Endothelial cell of umbilical vein (primary cell): ENCODE results near the gene ATF3. TPM values are rescaled to one million over a fixed set of nuclear protein-coding genes. Genes with fewer than 3 reads are reported as not detected.

Source experiments
- BruUV-seq: library from RNA; stranded (reverse); fragments of 400-500 nt; replicated peaks from 2 replicates; lab custom pipeline; 2021; lab: Mats Ljungman, UMichigan
- CTCF ChIA-PET: fragments of 300-600, 350-600 bp; sonication (Branson Sonifier 250); formaldehyde crosslinking; loops from one replicate; lab custom pipeline; 2021; ENCODE audit warnings: antibody characterized with exemption, inconsistent platforms; lab: Charles Lee
- POLR2A ChIA-PET: fragments of 300-600, 350-600 bp; sonication (Branson Sonifier 250); formaldehyde crosslinking; loops from one replicate; lab custom pipeline; 2021; ENCODE audit warnings: antibody characterized with exemption, inconsistent platforms; lab: Charles Lee
- DNase-seq: peaks from one replicate; pipeline ENCODE4 v3.0.0-alpha.2; 2011; ENCODE audit warnings: low read depth, low spot score
- FAIRE-seq: peaks from 2 replicates; lab custom pipeline; 2011; peaks lifted over from hg19 to GRCh38; lab: Jason Lieb, UNC
- H2AFZ ChIP-seq: 2 replicates; pipeline ENCODE4 v1.6.0; 2012; ENCODE audit warnings: low read depth, low read length, control low read depth, inconsistent platforms
- H3K27ac ChIP-seq: 2 replicates; pipeline ENCODE4 v1.5.1; 2011; ENCODE audit warnings: low read depth, mild to moderate bottlenecking, control low read depth, low read length, moderate library complexity; ENCODE audit not compliant: insufficient read depth
- H3K27me3 ChIP-seq, 2 experiments: 2 replicates each; pipeline versions ENCODE4 v1.6.0 to v1.6.1; 2011; ENCODE audit warnings: low read length in 2 of 2, mixed read lengths in 1 of 2; ENCODE audit not compliant: control insufficient read depth in 2 of 2, insufficient read depth in 2 of 2
- H3K36me3 ChIP-seq, 2 experiments: 2 replicates in 1 of 2; 3 replicates in 1 of 2; pipeline ENCODE4 v1.5.1; 2011; ENCODE audit warnings: low read length in 2 of 2, mild to moderate bottlenecking in 1 of 2, moderate library complexity in 1 of 2; ENCODE audit not compliant: control insufficient read depth in 2 of 2, insufficient read depth in 2 of 2; ENCODE audit errors: extremely low read depth in 1 of 2
- H3K4me1 ChIP-seq: 3 replicates; pipeline ENCODE4 v1.5.1; 2011; ENCODE audit warnings: mild to moderate bottlenecking, low read length; ENCODE audit not compliant: control insufficient read depth, insufficient read depth; ENCODE audit errors: extremely low read depth
- H3K4me2 ChIP-seq: 2 replicates; pipeline ENCODE4 v1.6.1; 2011; ENCODE audit warnings: low read length, control low read depth, mixed read lengths; ENCODE audit not compliant: insufficient read depth
- H3K4me3 ChIP-seq, 3 experiments: fragments of 200-600 bp in 1 of 3; sonication (generic), shearing (Covaris generic) in 1 of 3; replicated peaks in 1 of 3; 2 replicates each; pipeline ENCODE4 v1.5.1; 2011 to 2016; ENCODE audit warnings: control low read depth in 3 of 3, low read length in 3 of 3, mild to moderate bottlenecking in 2 of 3, inconsistent platforms in 1 of 3, low read depth in 1 of 3, moderate library complexity in 1 of 3; ENCODE audit not compliant: insufficient read depth in 1 of 3
- H3K79me2 ChIP-seq: 2 replicates; pipeline ENCODE4 v1.6.0; 2012; ENCODE audit warnings: low read length, inconsistent platforms; ENCODE audit not compliant: control insufficient read depth, insufficient read depth
- H3K9ac ChIP-seq: replicated peaks from 2 replicates; pipeline ENCODE3; 2011; ENCODE audit warnings: low read length, control low read depth; ENCODE audit not compliant: insufficient read depth; ENCODE audit errors: extremely low read depth
- H3K9me1 ChIP-seq: replicated peaks from 3 replicates; pipeline ENCODE4 v1.6.0; 2011; ENCODE audit warnings: mild to moderate bottlenecking, low read length; ENCODE audit not compliant: control insufficient read depth, insufficient read depth; ENCODE audit errors: extremely low read depth
- H3K9me3 ChIP-seq: replicated peaks from 2 replicates; pipeline ENCODE4 v1.5.1; 2012; ENCODE audit warnings: low read length, inconsistent platforms; ENCODE audit not compliant: control insufficient read depth, insufficient read depth
- H4K20me1 ChIP-seq: replicated peaks from 2 replicates; pipeline ENCODE3; 2011; ENCODE audit warnings: mild to moderate bottlenecking, low read length; ENCODE audit not compliant: control insufficient read depth, insufficient read depth; ENCODE audit errors: extremely low read depth
- CTCF ChIP-seq, 2 donors: IDR thresholded peaks; 1 replicate in 1 of 2; 2 replicates in 1 of 2; pipeline ENCODE4 v1.5.1; 2011; ENCODE audit warnings: low read length in 2 of 2, mild to moderate bottlenecking in 2 of 2, moderate library complexity in 2 of 2, control low read depth in 1 of 2, inconsistent platforms in 1 of 2, low read depth in 1 of 2; ENCODE audit not compliant: insufficient read depth in 1 of 2; ENCODE audit errors: extremely low read depth in 1 of 2
- JUN ChIP-seq: IDR thresholded peaks from 2 replicates; pipeline ENCODE4 v1.6.1; 2011; ENCODE audit warnings: borderline replicate concordance, low read depth; ENCODE audit not compliant: insufficient read length, insufficient read depth
- MAX ChIP-seq: IDR thresholded peaks from 2 replicates; pipeline ENCODE4 v1.6.1; 2011; ENCODE audit not compliant: insufficient read depth, insufficient read length
- POLR2AphosphoS5 ChIP-seq: IDR thresholded peaks from 2 replicates; pipeline ENCODE4 v1.6.1; 2012; ENCODE audit warnings: low read depth, mild to moderate bottlenecking, control low read depth, low read length, moderate library complexity; ENCODE audit not compliant: insufficient read depth
- dilution Hi-C: fragments of 300-500 bp; cut with MboI; formaldehyde crosslinking; loops from one replicate; pipeline ENCODE4 v1.15.0; 2019; ENCODE audit warnings: low sequenced_read_pairs; ENCODE audit not compliant: extremely low pct_ligation_motif_present
- intact Hi-C: fragments of 100-400 bp; cut with micrococcal nuclease; formaldehyde crosslinking; loops from one replicate; pipeline ENCODE4 v1.10.0; 2022
- polyA plus RNA-seq, 4 experiments: library from polyadenylated mRNA; depleted of rRNA in 3 of 4; stranded (reverse) in 3 of 4; unstranded in 1 of 4; fragments of >200 nt; gene quantifications; 2 replicates each; pipeline versions ENCODE4 v1.2.1 to v1.2.3, GENCODE V29; 2011 to 2012; ENCODE audit warnings: missing spikeins in 1 of 4
- total RNA-seq: library from RNA; stranded (reverse); gene quantifications from 2 replicates; pipeline ENCODE4 v1.2.3, GENCODE V29; 2021

ATF3 gene
- total and polyA plus RNA-seq, 2 donors (not counting 3 experiments of a cell fraction or from before 2014, with no cell fraction given): 6.1 to 17.1 TPM

GRCh38 chr1:212624976-212625501, 16.5 kb downstream of the ATF3 start:
- ChIA-PET CTCF (interaction anchor here (1.2 to 1.3 kb wide), 2 partner anchors 16 to 40 kb away, joined by 3 to 4 read pairs; no protein-coding TSS in a partner anchor), POLR2A (no interaction called here)
- intact Hi-C loops: no loop called here
- FAIRE-seq (no peak), DNase-seq (no peak)
- no peak overlapping the region for H3K9ac ChIP-seq
- no TSS peak for BruUV-seq
- no peak overlapping the region for H3K4me3 ChIP-seq
- peaks cover 13% of the 10 kb centered on the region for H3K4me1 ChIP-seq
- TF ChIP-seq JUN (no peak), POLR2AphosphoS5 (no peak), MAX (no peak)
- no peaks in the 10 kb centered on the region for H3K79me2 ChIP-seq
- H3K36me3 ChIP-seq: no peaks in the 10 kb centered on the region
- no peak overlapping the region for H2AFZ ChIP-seq
- H3K4me2 ChIP-seq: no peak overlapping the region
- peaks cover 0 to 8% of the 10 kb centered on the region in 2 experiments for H3K27me3 ChIP-seq
- no peaks in the 10 kb centered on the region for H3K9me1 ChIP-seq
- no peaks in the 10 kb centered on the region for H4K20me1 ChIP-seq
- H3K27ac ChIP-seq: no peak overlapping the region
- H3K9me3 ChIP-seq: no peaks in the 10 kb centered on the region
- dilution Hi-C loops: no loop called here

- no peaks in the 10 kb centered on the region for H3K9me1 ChIP-seq
- no peaks in the 10 kb centered on the region for H4K20me1 ChIP-seq
- no peak overlapping the region for H2AFZ ChIP-seq
- DNase-seq: no peak
- H3K36me3 ChIP-seq: no peaks in the 10 kb centered on the region
- TF ChIP-seq MAX (no peak), CTCF (IDR thresholded peaks at IDR 0.05; ENCODE audit: extremely low read depth in 1 of 2, insufficient read depth in 1 of 2, low read depth in 1 of 2, low read length in 2 of 2) (no peak)
- FAIRE-seq: no peak
- dilution Hi-C loops (no loop called here), intact Hi-C loops (no loop called here)
- CTCF ChIA-PET: interaction anchor here (0.8 to 1.3 kb wide), 3 partner anchors 11 to 39 kb away, joined by 3 to 4 read pairs (median 4); no protein-coding TSS in a partner anchor
- H3K4me3 ChIP-seq: no peak overlapping the region
- H3K9me3 ChIP-seq: no peaks in the 10 kb centered on the region
- H3K79me2 ChIP-seq: no peaks in the 10 kb centered on the region
- peaks cover 13% of the 10 kb centered on the region for H3K4me1 ChIP-seq
- peaks cover 0 to 8% of the 10 kb centered on the region in 2 experiments for H3K27me3 ChIP-seq
- POLR2A ChIA-PET: no interaction called here
- BruUV-seq: no TSS peak
- H3K9ac ChIP-seq: no peak overlapping the region
- H3K4me2 ChIP-seq: no peak overlapping the region
- no peak overlapping the region for H3K27ac ChIP-seq
These were observed 17.4 kb downstream of the ATF3 start for GRCh38 chr1:212625781-212626450.
